HepG2 (cell line): ENCODE data around the gene PGGT1B. TPM values are rescaled to one million over a fixed set of nuclear protein-coding genes. Genes with fewer than 3 reads are reported as not detected.

Experiments used
- ARNT ChIP-seq: fragments of 450-650 bp; IDR thresholded peaks from 2 replicates; pipeline ENCODE4 v1.6.1; 2017
- FOXK2 ChIP-seq: fragments of 450-650 bp; IDR thresholded peaks from 2 replicates; pipeline ENCODE4 v1.6.1; 2016
- HMGA1 ChIP-seq: sonication (generic); formaldehyde crosslinking; conservative IDR thresholded peaks from 2 replicates; pipeline ENCODE4 v1.4.0; 2020; ENCODE audit warnings: missing genetic modification reagents
- MEIS1 ChIP-seq: sonication (generic); formaldehyde crosslinking; IDR thresholded peaks from 2 replicates; pipeline ENCODE4 v1.9.0; 2021; ENCODE audit warnings: mild to moderate bottlenecking, missing genetic modification reagents, moderate library complexity, borderline replicate concordance
- NR2F1 ChIP-seq, 2 experiments: fragments of 450-650 bp in 1 of 2; formaldehyde crosslinking in 1 of 2; IDR thresholded peaks; 2 replicates each; pipeline versions ENCODE4 v1.5.0 to v1.6.1; 2016 to 2020; ENCODE audit warnings: mild to moderate bottlenecking in 1 of 2, missing compliant biosample characterization in 1 of 2, missing genetic modification reagents in 1 of 2, moderate library complexity in 1 of 2
- PAF1 ChIP-seq: IDR thresholded peaks from 2 replicates; pipeline ENCODE4 v1.6.1; 2016; ENCODE audit warnings: missing genetic modification reagents, missing compliant biosample characterization
- PHB2 ChIP-seq: fragments of 450-650 bp; IDR thresholded peaks from 2 replicates; pipeline ENCODE4 v1.6.1; 2018; ENCODE audit not compliant: partially characterized antibody
- RBM22 ChIP-seq: fragments of 200-400 bp; formaldehyde crosslinking; optimal IDR thresholded peaks from 2 replicates; pipeline ENCODE3; 2017; ENCODE audit warnings: mild to moderate bottlenecking, low read length, moderate library complexity
- SAP130 ChIP-seq: IDR thresholded peaks from 2 replicates; pipeline ENCODE4 v1.6.1; 2016; ENCODE audit warnings: low read depth
- SRSF1 ChIP-seq: fragments of 200-400 bp; formaldehyde crosslinking; optimal IDR thresholded peaks from 2 replicates; pipeline ENCODE3; 2017; ENCODE audit warnings: mild to moderate bottlenecking, low read depth, low read length, moderate library complexity
- ZNF17 ChIP-seq: sonication (generic); formaldehyde crosslinking; IDR thresholded peaks from 2 replicates; pipeline ENCODE4 v1.5.0; 2020; ENCODE audit warnings: mild to moderate bottlenecking, missing genetic modification reagents
- ZNF563 ChIP-seq: sonication (generic); formaldehyde crosslinking; IDR thresholded peaks from 2 replicates; pipeline ENCODE4 v1.8.0; 2022; ENCODE audit warnings: mild to moderate bottlenecking, moderate library complexity, missing genetic modification reagents
- ZNF768 ChIP-seq: sonication (generic); formaldehyde crosslinking; IDR thresholded peaks from 2 replicates; pipeline ENCODE4 v1.4.0; 2020; ENCODE audit warnings: missing genetic modification reagents
- ZSCAN25 ChIP-seq: sonication (generic); formaldehyde crosslinking; IDR thresholded peaks from 2 replicates; pipeline ENCODE4 v1.8.0; 2022; ENCODE audit warnings: mild to moderate bottlenecking, missing genetic modification reagents
- polyA plus RNA-seq, 8 experiments: library from polyadenylated mRNA; depleted of rRNA in 3 of 8; stranded (reverse) in 7 of 8; unstranded in 1 of 8; fragments of >200 nt; fragmentation: Illumina TruSeq in 4 of 8; extraction: Trizol in 4 of 8; gene quantifications; 2 replicates each; pipeline versions ENCODE4 v1.2.1 to v1.2.3, GENCODE V29; 2011 to 2016; ENCODE audit warnings: low read depth in 4 of 8, missing spikeins in 1 of 8, mixed read lengths in 1 of 8; ENCODE audit not compliant: insufficient read depth in 1 of 8
- total RNA-seq, 5 experiments: library from RNA; depleted of rRNA; stranded (reverse); fragments of >200 nt; fragmentation: Illumina TruSeq; extraction: Trizol; gene quantifications; 2 replicates each; pipeline ENCODE4 v1.2.3, GENCODE V29; 2016; ENCODE audit warnings: low read depth in 1 of 5
- TF ChIP-seq, protein P1 (sequence below): sonication (generic); formaldehyde crosslinking; IDR thresholded peaks from 2 replicates; pipeline ENCODE4 v1.4.0; 2020; ENCODE audit warnings: mild to moderate bottlenecking, missing genetic modification reagents
- TF ChIP-seq, protein P2 (sequence below): sonication (generic); formaldehyde crosslinking; IDR thresholded peaks from 2 replicates; pipeline ENCODE4 v1.5.0; 2020; ENCODE audit warnings: missing genetic modification reagents
- TF ChIP-seq, protein P3 (sequence below): sonication (generic); formaldehyde crosslinking; IDR thresholded peaks from 2 replicates; pipeline ENCODE4 v1.5.1; 2020; ENCODE audit warnings: mild to moderate bottlenecking, missing genetic modification reagents, moderate library complexity

The PGGT1B gene
- total and polyA plus RNA-seq, 2 of the 13 experiments (the other 11 are each of a cell fraction or from before 2014, with no cell fraction given), result 2.4 to 42.7 TPM

DNA sequence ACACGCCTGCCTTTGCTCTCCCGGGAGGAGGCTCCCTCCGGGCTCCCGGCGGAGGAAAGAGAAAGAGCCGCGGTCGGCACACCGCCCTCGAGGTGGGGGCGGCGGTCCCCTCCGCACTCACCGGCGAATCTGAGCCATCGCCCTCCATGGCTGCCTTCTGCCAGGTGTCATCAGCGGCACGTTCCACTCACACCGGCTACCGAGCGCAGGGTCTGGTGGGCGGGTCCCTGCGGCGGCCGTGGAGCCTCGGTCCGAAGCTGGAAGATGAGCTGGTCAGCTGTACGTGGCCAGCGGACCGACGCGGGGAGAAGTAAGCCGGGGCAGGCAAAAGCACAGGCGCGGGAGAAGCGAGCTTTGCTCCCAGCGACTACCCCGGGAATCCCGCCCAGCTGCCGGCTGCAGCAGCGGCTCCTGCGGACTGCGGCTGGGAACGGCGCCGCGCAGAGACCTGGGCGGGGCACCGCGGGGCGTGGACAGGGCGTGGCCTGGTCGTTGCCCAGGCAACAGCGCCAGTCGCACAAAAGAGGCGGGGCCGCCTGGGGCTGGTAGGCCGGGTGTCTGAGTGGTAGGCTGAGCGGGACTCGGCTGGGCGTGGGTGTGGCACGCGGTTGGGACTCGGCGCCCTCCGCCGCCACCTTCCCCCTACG, 93.1 kb downstream of the PGGT1B start, which contains the start of gene TRIM36 (continued):
- TF ChIP-seq, protein P1, sequence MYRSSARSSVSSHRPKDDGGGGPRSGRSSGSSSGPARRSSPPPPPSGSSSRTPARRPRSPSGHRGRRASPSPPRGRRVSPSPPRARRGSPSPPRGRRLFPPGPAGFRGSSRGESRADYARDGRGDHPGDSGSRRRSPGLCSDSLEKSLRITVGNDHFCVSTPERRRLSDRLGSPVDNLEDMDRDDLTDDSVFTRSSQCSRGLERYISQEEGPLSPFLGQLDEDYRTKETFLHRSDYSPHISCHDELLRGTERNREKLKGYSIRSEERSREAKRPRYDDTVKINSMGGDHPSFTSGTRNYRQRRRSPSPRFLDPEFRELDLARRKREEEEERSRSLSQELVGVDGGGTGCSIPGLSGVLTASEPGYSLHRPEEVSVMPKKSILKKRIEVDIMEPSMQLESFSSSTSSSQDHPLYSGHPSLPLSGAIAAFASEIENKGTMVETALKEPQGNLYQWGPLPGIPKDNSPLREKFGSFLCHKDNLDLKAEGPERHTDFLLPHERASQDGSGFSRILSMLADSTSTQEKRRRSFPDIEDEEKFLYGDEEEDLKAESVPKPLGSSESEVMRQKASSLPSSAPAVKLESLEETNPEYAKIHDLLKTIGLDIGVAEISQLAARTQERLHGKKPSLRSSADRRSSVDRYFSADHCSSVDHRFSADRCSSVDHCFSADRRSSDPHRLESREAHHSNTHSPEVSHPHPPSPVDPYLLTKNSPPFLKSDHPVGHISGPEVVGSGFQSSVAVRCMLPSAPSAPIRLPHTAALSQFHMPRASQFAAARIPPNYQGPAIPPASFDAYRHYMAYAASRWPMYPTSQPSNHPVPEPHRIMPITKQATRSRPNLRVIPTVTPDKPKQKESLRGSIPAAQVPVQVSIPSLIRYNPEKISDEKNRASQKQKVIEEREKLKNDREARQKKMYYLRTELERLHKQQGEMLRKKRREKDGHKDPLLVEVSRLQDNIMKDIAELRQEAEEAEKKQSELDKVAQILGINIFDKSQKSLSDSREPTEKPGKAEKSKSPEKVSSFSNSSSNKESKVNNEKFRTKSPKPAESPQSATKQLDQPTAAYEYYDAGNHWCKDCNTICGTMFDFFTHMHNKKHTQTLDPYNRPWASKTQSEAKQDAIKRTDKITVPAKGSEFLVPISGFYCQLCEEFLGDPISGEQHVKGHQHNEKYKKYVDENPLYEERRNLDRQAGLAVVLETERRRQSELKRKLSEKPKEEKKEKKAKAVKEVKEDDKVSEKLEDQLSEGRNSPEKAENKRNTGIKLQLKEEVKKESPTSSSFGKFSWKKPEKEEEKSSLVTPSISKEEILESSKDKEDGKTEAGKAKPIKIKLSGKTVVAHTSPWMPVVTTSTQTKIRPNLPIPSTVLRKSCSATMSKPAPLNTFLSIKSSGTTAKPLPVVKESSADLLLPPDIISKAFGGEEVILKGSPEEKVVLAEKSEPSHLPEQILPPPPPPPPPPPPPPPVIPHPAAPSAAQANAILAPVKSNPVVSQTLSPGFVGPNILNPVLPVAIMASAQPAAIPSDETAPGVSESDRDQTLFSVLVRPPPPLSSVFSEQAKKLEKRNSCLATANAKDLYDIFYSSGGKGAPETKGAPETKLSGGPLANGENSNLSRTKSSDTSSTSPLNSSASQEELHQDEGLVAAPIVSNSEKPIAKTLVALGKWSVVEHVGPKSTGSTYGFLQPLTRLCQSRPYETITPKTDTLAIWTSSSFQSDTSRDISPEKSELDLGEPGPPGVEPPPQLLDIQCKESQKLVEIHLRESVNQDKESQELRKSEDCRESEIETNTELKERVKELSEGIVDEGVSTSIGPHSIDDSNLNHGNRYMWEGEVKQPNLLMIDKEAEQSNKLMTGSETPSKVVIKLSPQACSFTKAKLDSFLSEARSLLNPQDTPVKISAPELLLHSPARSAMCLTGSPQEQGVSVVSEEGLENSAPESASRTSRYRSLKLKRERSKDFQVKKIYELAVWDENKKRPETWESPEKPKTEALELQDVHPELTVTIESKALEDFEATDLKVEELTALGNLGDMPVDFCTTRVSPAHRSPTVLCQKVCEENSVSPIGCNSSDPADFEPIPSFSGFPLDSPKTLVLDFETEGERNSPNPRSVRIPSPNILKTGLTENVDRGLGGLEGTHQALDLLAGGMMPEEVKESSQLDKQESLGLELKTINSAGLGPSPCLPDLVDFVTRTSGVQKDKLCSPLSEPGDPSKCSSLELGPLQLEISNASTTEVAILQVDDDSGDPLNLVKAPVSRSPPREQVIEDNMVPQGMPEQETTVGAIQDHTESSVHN (CRISPR knock-in tag), result no peak
- TF ChIP-seq MEIS1 (CRISPR knock-in tag), result no peak
- no peak; the same call in 1 of the 2 replicates for TF ChIP-seq ZSCAN25 (CRISPR knock-in tag)
- TF ChIP-seq ARNT, result no peak
- TF ChIP-seq FOXK2, result no peak
- TF ChIP-seq SRSF1, result no peak
- no peak for TF ChIP-seq ZNF17 (CRISPR knock-in tag)
- no peak for TF ChIP-seq HMGA1 (CRISPR knock-in tag)
- TF ChIP-seq, protein P2, sequence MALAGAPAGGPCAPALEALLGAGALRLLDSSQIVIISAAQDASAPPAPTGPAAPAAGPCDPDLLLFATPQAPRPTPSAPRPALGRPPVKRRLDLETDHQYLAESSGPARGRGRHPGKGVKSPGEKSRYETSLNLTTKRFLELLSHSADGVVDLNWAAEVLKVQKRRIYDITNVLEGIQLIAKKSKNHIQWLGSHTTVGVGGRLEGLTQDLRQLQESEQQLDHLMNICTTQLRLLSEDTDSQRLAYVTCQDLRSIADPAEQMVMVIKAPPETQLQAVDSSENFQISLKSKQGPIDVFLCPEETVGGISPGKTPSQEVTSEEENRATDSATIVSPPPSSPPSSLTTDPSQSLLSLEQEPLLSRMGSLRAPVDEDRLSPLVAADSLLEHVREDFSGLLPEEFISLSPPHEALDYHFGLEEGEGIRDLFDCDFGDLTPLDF (CRISPR knock-in tag), result peak; percentile 63; the same call in 1 of the 2 replicates
- no peak for TF ChIP-seq NR2F1 (CRISPR knock-in tag; IDR thresholded peaks at IDR 0.05)
- peak; percentile 78 for TF ChIP-seq ZNF563 (CRISPR knock-in tag)
- TF ChIP-seq, protein P3, sequence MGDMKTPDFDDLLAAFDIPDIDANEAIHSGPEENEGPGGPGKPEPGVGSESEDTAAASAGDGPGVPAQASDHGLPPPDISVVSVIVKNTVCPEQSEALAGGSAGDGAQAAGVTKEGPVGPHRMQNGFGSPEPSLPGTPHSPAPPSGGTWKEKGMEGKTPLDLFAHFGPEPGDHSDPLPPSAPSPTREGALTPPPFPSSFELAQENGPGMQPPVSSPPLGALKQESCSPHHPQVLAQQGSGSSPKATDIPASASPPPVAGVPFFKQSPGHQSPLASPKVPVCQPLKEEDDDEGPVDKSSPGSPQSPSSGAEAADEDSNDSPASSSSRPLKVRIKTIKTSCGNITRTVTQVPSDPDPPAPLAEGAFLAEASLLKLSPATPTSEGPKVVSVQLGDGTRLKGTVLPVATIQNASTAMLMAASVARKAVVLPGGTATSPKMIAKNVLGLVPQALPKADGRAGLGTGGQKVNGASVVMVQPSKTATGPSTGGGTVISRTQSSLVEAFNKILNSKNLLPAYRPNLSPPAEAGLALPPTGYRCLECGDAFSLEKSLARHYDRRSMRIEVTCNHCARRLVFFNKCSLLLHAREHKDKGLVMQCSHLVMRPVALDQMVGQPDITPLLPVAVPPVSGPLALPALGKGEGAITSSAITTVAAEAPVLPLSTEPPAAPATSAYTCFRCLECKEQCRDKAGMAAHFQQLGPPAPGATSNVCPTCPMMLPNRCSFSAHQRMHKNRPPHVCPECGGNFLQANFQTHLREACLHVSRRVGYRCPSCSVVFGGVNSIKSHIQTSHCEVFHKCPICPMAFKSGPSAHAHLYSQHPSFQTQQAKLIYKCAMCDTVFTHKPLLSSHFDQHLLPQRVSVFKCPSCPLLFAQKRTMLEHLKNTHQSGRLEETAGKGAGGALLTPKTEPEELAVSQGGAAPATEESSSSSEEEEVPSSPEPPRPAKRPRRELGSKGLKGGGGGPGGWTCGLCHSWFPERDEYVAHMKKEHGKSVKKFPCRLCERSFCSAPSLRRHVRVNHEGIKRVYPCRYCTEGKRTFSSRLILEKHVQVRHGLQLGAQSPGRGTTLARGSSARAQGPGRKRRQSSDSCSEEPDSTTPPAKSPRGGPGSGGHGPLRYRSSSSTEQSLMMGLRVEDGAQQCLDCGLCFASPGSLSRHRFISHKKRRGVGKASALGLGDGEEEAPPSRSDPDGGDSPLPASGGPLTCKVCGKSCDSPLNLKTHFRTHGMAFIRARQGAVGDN (CRISPR knock-in tag), result peak; percentile 84
- peak; percentile 58; the same call in 1 of the 2 replicates for TF ChIP-seq ZNF768 (CRISPR knock-in tag)
- peak; percentile 57 for TF ChIP-seq RBM22
- no peak for TF ChIP-seq PHB2
- no peak for TF ChIP-seq PAF1 (CRISPR knock-in tag)
- TF ChIP-seq SAP130 (CRISPR knock-in tag), result peak; percentile 90
